Midbrain (tissue), 1 donor: ENCODE data around the gene MMGT1.
"Not testable (repeated sequence)": the region's sequence is repeated elsewhere in the genome, so short reads cannot be mapped to it uniquely, and the experiment has no call there.

Source experiments
- DNase-seq: peaks from one replicate; lab custom pipeline; 2025; lab: John Stamatoyannopoulos, UW

Gene MMGT1

DNA sequence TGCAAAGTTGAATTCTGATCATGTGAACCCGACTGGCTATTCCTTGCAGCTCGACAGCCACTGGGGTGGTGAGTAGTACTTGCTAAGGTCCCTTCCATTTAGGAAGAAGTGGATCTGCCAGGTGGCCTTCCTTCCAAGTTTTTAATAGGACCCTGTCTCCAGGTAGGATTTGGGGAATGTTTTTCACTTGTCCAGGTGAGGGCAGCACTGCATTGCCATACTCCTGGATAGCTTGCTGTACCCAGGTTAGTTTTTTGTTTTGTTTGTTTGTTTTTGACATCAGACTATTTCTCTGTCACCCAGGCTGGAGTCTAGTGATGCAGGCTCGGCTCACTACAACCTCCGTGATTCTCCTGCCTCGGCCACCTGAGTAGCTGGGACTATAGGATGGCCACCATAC is 50.4 kb downstream of the MMGT1 start:
- DNase-seq: no peak

DNA sequence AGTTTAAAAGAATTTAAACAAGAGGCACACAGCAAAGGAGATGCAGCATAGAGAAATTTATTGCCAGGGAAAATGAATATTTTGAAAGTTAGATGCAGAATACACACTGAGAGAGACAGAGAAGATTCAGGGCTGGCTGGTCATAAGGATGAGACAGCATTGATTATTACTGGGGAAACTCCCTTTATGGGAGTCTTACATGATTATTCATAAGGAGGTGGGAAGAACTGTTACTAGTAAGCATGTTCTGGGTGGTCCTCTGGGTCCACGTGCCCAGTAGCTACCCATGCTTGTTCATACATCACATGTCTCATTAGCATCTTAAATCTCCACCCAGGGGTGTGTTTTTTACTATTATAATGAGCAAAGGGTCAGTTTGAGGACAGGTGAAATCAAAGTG is 53.3 kb downstream of the MMGT1 start:
- DNase-seq: not testable (repeated sequence)

DNA sequence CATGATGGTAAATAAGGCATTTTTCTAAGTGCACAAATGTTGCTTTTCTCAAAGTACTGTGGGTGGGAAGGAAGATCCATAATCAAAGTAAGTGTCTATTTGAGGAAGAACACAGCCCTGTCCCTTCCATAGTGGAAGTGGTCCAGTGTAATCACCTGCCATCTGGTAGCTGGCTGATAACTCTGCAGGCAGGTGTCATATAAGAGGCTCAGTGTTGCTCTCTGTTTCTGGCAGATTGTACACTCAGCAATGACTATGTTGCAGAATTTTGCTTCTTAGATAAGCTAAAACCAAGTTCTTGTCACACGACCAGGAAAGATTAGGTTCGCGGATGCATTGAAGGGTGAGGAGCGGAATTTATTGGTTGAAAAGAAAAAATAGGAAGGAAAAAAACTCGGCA is 59.4 kb downstream of the MMGT1 start:
- DNase-seq: no peak
